Upper lobe of left lung (tissue), 6 donors: ENCODE data around the gene POFUT1. TPM values are rescaled to one million over a fixed set of nuclear protein-coding genes. Genes with fewer than 3 reads are reported as not detected.
A peak's percentile ranks its signal among the peaks of the same experiment; 100 is the strongest.

ENCODE experiments used
- ATAC-seq, 2 donors: fragments of 200-7000 bp; cut with Tn5 transposase; one replicate each; pipeline ENCODE4 v1.9.1; 2022; ENCODE audit warnings: mild to moderate bottlenecking in 2 of 2, moderate library complexity in 2 of 2; ENCODE audit not compliant: low FRiP score in 2 of 2
- DNase-seq, 2 donors: peaks; one replicate each; pipeline ENCODE4 v3.0.0-alpha.2; 2019 to 2020
- H3K27ac ChIP-seq, 4 donors: fragments of 200-600 bp; sonication (generic); one replicate each; pipeline ENCODE4 v1.5.1; 2016 to 2019
- H3K27me3 ChIP-seq, 4 donors: fragments of 200-600 bp; sonication (generic); one replicate each; pipeline ENCODE4 v1.5.1; 2017 to 2019
- H3K36me3 ChIP-seq, 4 donors: fragments of 200-600 bp; sonication (generic); one replicate each; pipeline ENCODE4 v1.5.1; 2016 to 2019
- H3K4me1 ChIP-seq, 4 donors: fragments of 200-600 bp; sonication (generic); one replicate each; pipeline ENCODE4 v1.5.1; 2018 to 2019
- H3K4me3 ChIP-seq, 4 donors: fragments of 200-600 bp; sonication (generic); one replicate each; pipeline ENCODE4 v1.5.1; 2017 to 2019; ENCODE audit warnings: mild to moderate bottlenecking in 2 of 4, moderate library complexity in 1 of 4
- H3K9me3 ChIP-seq, 4 donors: fragments of 200-600 bp; sonication (generic); one replicate each; pipeline ENCODE4 v1.5.1; 2018 to 2019
- EP300 ChIP-seq, 4 donors: sonication (generic); formaldehyde crosslinking; IDR thresholded peaks; one replicate each; pipeline ENCODE4 v1.5.1; 2017; ENCODE audit warnings: antibody characterized with exemption in 4 of 4, control low read depth in 2 of 4
- POLR2A ChIP-seq, 4 donors: fragments of 450-650 bp; IDR thresholded peaks; one replicate each; pipeline ENCODE4 v1.5.1; 2016 to 2017; ENCODE audit warnings: antibody characterized with exemption in 4 of 4, mild to moderate bottlenecking in 2 of 4
- POLR2AphosphoS5 ChIP-seq, 2 donors: sonication (generic); formaldehyde crosslinking; IDR thresholded peaks; one replicate each; pipeline ENCODE4 v1.5.1; 2017; ENCODE audit warnings: antibody characterized with exemption in 2 of 2
- WGBS, 2 donors: methylation state at CpG; one replicate each; pipeline ENCODE4 v1.1.5; 2017 to 2018; 5-methylcytosine and 5-hydroxymethylcytosine counted together
- total RNA-seq, 6 donors: library from RNA; depleted of rRNA in 4 of 6; stranded (reverse); fragments of >200 nt in 4 of 6; gene quantifications; one replicate each; pipeline versions ENCODE4 v1.1.0 to v1.2.1, GENCODE V29; 2016 to 2021
- TF ChIP-seq, protein P1 (sequence below), 6 experiments: fragments of 450-650 bp in 4 of 6; fragments of 200-600 bp in 2 of 6; sonication (generic) in 2 of 6; IDR thresholded peaks; one replicate each; pipeline ENCODE4 v1.5.1; 2016 to 2019; ENCODE audit warnings: antibody characterized with exemption in 6 of 6
- donor health status: DM: no; HTN: no; CAD: no; lungs with moderate emphysema.
- donor health status: DM: no; HTN: yes; CAD: no; lungs with severe emphysema.

POFUT1 gene
- total RNA-seq, 6 donors from 2014 or later = 12.6 to 31.5 (median 26.5) TPM

DNA sequence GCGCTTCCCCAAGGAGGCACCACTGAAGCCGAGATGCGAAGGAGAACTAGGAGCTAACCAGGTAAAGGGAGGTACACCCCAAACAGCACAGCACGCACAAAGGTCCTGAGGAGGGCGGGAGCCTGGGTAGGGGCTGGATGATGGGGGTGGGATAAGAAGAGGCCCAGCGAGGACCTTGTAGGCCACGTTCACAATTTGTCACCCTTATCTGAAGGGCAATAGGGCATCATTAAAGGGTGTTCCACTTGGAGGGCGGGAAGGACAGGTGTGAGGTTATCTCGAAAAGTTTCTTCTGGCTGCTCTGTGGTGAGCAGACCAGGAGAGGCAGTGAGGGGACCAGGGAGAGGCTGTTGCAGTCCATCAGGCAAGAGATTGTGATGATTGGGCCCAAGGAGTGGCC, 25.6 kb downstream of the POFUT1 start:
- peak overlapping the region in 2 of 4 donors; percentile 50 to 69 for H3K27ac ChIP-seq
- TF ChIP-seq, protein P1, sequence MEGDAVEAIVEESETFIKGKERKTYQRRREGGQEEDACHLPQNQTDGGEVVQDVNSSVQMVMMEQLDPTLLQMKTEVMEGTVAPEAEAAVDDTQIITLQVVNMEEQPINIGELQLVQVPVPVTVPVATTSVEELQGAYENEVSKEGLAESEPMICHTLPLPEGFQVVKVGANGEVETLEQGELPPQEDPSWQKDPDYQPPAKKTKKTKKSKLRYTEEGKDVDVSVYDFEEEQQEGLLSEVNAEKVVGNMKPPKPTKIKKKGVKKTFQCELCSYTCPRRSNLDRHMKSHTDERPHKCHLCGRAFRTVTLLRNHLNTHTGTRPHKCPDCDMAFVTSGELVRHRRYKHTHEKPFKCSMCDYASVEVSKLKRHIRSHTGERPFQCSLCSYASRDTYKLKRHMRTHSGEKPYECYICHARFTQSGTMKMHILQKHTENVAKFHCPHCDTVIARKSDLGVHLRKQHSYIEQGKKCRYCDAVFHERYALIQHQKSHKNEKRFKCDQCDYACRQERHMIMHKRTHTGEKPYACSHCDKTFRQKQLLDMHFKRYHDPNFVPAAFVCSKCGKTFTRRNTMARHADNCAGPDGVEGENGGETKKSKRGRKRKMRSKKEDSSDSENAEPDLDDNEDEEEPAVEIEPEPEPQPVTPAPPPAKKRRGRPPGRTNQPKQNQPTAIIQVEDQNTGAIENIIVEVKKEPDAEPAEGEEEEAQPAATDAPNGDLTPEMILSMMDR (IDR thresholded peaks at IDR 0.05) = no peak
- TF ChIP-seq EP300 (IDR thresholded peaks at IDR 0.05) = no peak
- TF ChIP-seq POLR2AphosphoS5 (IDR thresholded peaks at IDR 0.05) = no peak
- no peak for TF ChIP-seq POLR2A (IDR thresholded peaks at IDR 0.05)
- H3K4me3 ChIP-seq = no peak overlapping the region
- no peaks in the 10 kb centered on the region for H3K9me3 ChIP-seq
- ATAC-seq (no peak), DNase-seq (no peak)
- 96% methylated on average over 9 of the region's 9 CpGs for WGBS, 2 donors
- H3K4me1 ChIP-seq = peaks cover 8 to 17% (median 9%) of the 10 kb centered on the region in 4 donors
- peaks cover 7 to 83% (median 53%) of the 10 kb centered on the region in 4 donors for H3K36me3 ChIP-seq
- H3K27me3 ChIP-seq = no peaks in the 10 kb centered on the region

DNA sequence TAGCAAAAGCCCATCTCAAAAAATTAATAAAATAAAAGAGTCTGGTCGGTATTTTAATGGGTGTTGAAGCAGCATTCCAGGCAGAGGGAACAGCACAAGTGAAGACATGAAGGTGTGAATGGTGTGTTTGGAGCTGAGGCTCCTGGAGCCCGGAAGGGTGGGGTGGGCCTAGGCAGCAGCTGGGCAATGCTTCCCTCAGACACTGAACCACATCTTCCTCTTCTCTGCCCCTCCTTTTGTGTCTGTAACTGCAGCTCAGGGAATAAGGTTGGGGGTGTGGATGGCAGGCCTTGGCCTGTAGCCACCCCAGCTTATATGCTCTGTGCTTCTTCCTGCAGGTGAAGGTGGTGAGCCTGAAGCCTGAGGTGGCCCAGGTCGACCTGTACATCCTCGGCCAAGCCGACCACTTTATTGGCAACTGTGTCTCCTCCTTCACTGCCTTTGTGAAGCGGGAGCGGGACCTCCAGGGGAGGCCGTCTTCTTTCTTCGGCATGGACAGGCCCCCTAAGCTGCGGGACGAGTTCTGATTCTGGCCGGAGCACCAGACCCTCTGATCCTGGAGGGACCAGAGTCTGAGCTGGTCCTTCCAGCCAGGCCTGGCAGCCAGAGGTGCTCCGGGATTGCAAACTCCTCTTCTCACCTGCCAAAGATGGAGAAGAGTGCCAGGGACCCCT, 26.6 kb downstream of the POFUT1 start:
- ATAC-seq (peak in 1 of 2 donors; percentile 29), DNase-seq (no peak)
- Histone ChIP-seq H3K4me3 (no peak overlapping the region), H3K27me3 (no peaks in the 10 kb centered on the region), H3K4me1 (peaks cover 8 to 16% (median 9%) of the 10 kb centered on the region in 4 donors), H3K27ac (no peak overlapping the region), H3K9me3 (no peaks in the 10 kb centered on the region), H3K36me3 (peaks cover 7 to 74% (median 50%) of the 10 kb centered on the region in 4 donors)
- TF ChIP-seq, protein P1 (IDR thresholded peaks at IDR 0.05) = no peak
- TF ChIP-seq EP300 (IDR thresholded peaks at IDR 0.05) (no peak), POLR2A (IDR thresholded peaks at IDR 0.05) (no peak), POLR2AphosphoS5 (IDR thresholded peaks at IDR 0.05) (no peak)
- 90 to 95% methylated on average over 9 to 13 of the region's 13 CpGs for WGBS, 2 donors

DNA sequence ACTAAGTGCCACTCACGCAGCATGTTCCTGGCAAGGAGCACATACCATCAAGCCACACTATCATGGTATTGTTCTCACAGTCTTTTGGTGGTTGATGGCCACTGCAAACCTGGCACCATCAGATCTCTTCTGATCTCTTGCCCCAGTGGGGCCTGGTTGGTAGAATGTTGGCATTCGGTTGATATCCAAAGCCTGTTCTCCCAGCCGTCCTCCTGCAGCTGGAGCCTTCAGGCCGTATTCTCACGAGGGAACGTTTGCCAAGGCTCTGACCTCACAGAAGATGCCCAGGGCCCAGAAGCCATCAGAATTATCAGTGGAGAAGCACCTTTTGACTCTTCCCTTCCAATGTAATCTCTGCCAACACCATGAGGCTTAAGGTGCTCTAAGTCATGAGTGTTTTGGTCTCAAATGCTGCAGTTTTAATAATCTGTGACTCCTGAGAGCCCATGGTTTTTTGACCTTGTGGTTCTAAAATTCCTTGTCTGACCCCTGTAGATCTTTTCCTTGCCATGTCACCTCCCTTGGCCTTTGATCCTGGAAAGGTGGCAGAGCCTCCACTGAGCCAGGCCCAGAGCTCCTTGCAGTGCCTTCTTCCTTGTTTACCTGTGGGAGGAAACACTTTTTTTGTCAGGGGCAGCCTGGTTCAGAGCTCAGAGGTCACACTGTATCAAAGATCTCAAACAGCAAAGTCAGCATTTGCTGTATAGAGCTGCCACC, 27.8 kb downstream of the POFUT1 start:
- ATAC-seq (no peak), DNase-seq (no peak)
- Histone ChIP-seq H3K9me3 (no peaks in the 10 kb centered on the region), H3K27me3 (no peaks in the 10 kb centered on the region), H3K36me3 (peaks cover 7 to 65% (median 48%) of the 10 kb centered on the region in 4 donors), H3K4me1 (peaks cover 8 to 16% (median 9%) of the 10 kb centered on the region in 4 donors), H3K4me3 (no peak overlapping the region), H3K27ac (no peak overlapping the region)
- TF ChIP-seq, protein P1 (IDR thresholded peaks at IDR 0.05) = no peak
- TF ChIP-seq EP300 (IDR thresholded peaks at IDR 0.05) = no peak
- no peak for TF ChIP-seq POLR2A (IDR thresholded peaks at IDR 0.05)
- no peak for TF ChIP-seq POLR2AphosphoS5 (IDR thresholded peaks at IDR 0.05)
- WGBS, 2 donors = 77 to 91% methylated on average over 6 of the region's 6 CpGs

DNA sequence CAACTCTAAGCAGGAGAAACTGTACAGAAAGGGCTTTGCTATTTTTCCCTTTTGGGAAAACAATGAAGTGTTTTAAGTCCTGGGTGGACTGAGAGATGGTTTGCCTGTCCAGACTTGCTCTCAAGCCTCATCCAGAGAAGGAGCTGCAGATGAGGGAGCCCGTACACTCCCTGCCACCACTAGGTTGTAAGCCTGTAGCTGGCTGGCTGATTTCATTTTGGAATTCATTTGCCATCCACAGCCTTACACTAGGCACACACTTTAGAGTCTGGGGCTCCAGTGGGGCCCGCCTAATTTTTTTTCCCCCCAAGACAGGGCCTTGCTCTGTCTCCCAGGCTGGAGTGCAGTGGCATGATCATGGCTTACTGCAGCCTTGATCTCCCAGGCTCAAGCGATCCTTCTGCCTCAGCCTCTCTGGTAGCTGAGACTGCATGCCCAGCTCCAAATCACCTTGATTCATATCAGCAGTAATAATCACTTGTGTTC, 28.4 kb downstream of the POFUT1 start:
- WGBS, 2 donors = 91 to 100% methylated on average over 2 to 3 of the region's 3 CpGs
- Histone ChIP-seq H3K4me1 (peaks cover 8 to 16% (median 9%) of the 10 kb centered on the region in 4 donors), H3K9me3 (no peaks in the 10 kb centered on the region), H3K27me3 (no peaks in the 10 kb centered on the region), H3K4me3 (no peak overlapping the region), H3K27ac (no peak overlapping the region), H3K36me3 (peaks cover 7 to 59% (median 43%) of the 10 kb centered on the region in 4 donors)
- no peak for ATAC-seq
- no peak for TF ChIP-seq EP300 (IDR thresholded peaks at IDR 0.05)
- TF ChIP-seq, protein P1 (IDR thresholded peaks at IDR 0.05) = no peak
- TF ChIP-seq POLR2AphosphoS5 (IDR thresholded peaks at IDR 0.05) = no peak
- no peak for TF ChIP-seq POLR2A (IDR thresholded peaks at IDR 0.05)
- DNase-seq = no peak
